Measurements from ENCODE around the gene LCN12.

DNA sequence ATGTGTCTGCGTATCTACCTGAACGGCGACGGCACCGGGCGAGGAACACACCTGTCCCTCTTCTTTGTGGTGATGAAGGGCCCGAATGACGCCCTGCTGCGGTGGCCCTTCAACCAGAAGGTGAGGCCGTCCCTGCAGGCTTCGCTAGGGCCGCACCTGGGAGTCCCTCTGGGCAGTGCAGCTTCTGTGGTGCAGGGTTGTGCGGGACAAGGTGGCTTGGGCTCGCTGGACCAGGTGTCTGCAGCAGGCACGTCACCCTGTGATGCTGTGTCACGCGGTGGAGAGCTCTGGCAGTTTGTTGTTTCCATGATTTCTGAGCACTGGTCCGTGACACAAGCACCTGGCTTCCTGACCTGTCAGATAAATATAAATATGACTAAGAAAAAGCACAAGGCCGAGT lies 28.2 kb upstream of the LCN12 start:
- no peak for TF ChIP-seq EZH2 (IDR thresholded peaks at IDR 0.05; ENCODE audit: insufficient read depth, low read length)
- TF ChIP-seq, protein P1, sequence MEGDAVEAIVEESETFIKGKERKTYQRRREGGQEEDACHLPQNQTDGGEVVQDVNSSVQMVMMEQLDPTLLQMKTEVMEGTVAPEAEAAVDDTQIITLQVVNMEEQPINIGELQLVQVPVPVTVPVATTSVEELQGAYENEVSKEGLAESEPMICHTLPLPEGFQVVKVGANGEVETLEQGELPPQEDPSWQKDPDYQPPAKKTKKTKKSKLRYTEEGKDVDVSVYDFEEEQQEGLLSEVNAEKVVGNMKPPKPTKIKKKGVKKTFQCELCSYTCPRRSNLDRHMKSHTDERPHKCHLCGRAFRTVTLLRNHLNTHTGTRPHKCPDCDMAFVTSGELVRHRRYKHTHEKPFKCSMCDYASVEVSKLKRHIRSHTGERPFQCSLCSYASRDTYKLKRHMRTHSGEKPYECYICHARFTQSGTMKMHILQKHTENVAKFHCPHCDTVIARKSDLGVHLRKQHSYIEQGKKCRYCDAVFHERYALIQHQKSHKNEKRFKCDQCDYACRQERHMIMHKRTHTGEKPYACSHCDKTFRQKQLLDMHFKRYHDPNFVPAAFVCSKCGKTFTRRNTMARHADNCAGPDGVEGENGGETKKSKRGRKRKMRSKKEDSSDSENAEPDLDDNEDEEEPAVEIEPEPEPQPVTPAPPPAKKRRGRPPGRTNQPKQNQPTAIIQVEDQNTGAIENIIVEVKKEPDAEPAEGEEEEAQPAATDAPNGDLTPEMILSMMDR (IDR thresholded peaks at IDR 0.05; ENCODE audit: insufficient read depth, low read depth, low read length): no peak

All from astrocyte (in vitro differentiated cells and primary cell).